Panc1 (cell line): ENCODE results near the gene HPRT1.

Experiments
- POLR2AphosphoS5 ChIP-seq: IDR thresholded peaks from 2 replicates; pipeline ENCODE4 v1.6.1; 2012; ENCODE audit warnings: mild to moderate bottlenecking, low read depth, low read length, moderate library complexity
- SIN3A ChIP-seq: IDR thresholded peaks from 2 replicates; pipeline ENCODE4 v1.6.1; 2012; ENCODE audit warnings: low read depth, mild to moderate bottlenecking, low read length, moderate library complexity, borderline replicate concordance; ENCODE audit not compliant: insufficient read depth
- TCF7L2 ChIP-seq: IDR thresholded peaks from 2 replicates; pipeline ENCODE4 v1.6.1; 2011; ENCODE audit warnings: mild to moderate bottlenecking, low read depth, low read length, inconsistent platforms
- TF ChIP-seq, protein P1 (sequence below): fragments of 450-650 bp; IDR thresholded peaks from 2 replicates; pipeline ENCODE4 v1.5.1; 2017; ENCODE audit warnings: mild to moderate bottlenecking

- TF ChIP-seq, protein P1, sequence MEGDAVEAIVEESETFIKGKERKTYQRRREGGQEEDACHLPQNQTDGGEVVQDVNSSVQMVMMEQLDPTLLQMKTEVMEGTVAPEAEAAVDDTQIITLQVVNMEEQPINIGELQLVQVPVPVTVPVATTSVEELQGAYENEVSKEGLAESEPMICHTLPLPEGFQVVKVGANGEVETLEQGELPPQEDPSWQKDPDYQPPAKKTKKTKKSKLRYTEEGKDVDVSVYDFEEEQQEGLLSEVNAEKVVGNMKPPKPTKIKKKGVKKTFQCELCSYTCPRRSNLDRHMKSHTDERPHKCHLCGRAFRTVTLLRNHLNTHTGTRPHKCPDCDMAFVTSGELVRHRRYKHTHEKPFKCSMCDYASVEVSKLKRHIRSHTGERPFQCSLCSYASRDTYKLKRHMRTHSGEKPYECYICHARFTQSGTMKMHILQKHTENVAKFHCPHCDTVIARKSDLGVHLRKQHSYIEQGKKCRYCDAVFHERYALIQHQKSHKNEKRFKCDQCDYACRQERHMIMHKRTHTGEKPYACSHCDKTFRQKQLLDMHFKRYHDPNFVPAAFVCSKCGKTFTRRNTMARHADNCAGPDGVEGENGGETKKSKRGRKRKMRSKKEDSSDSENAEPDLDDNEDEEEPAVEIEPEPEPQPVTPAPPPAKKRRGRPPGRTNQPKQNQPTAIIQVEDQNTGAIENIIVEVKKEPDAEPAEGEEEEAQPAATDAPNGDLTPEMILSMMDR: no peak
- TF ChIP-seq POLR2AphosphoS5 (no peak), TCF7L2 (no peak), SIN3A (no peak)
Observed at GRCh38 chrX:134481339-134481738, 21.4 kb downstream of the HPRT1 start.
